Brain microvascular endothelial cell (primary cell): ENCODE results near the gene ENOX1.
A peak's percentile ranks its signal among the peaks of the same experiment; 100 is the strongest.

Experiments used
- DNase-seq: peaks from one replicate; pipeline ENCODE4 v3.0.0-alpha.2; 2020
- H3K27ac ChIP-seq: fragments of 250-450 bp; sonication (Bioruptor Pico); 2 replicates; pipeline ENCODE4 v1.5.1; 2020; ENCODE audit warnings: mild to moderate bottlenecking, moderate library complexity
- H3K27me3 ChIP-seq: fragments of 250-450 bp; sonication (Bioruptor Pico); replicated peaks from 2 replicates; pipeline ENCODE4 v1.5.1; 2020; ENCODE audit warnings: mild to moderate bottlenecking
- H3K36me3 ChIP-seq: fragments of 250-450 bp; sonication (Bioruptor Pico); replicated peaks from 2 replicates; pipeline ENCODE4 v1.5.1; 2020; ENCODE audit warnings: mild to moderate bottlenecking
- H3K4me3 ChIP-seq: 2 replicates; pipeline ENCODE4 v1.5.1; 2011; ENCODE audit warnings: low read depth, mild to moderate bottlenecking, control low read depth, low read length, moderate library complexity
- CTCF ChIP-seq: IDR thresholded peaks from 2 replicates; pipeline ENCODE4 v1.5.1; 2011; ENCODE audit warnings: low read depth, mild to moderate bottlenecking, moderate library complexity, low read length, control low read depth, inconsistent platforms; ENCODE audit errors: missing control alignments
- in situ Hi-C: cut with HindIII; loops from 2 replicates; pipeline ENCODE4 v1.10.0; 2017; ENCODE audit warnings: low sequenced_read_pairs, low pct_ligation_motif_present

Gene ENOX1

GRCh38 chr13:43792076-43792881, 5.5 kb upstream of the ENOX1 start:
- no peak overlapping the region for H3K4me3 ChIP-seq
- no peak for DNase-seq
- H3K27me3 ChIP-seq = no peaks in the 10 kb centered on the region
- no peak overlapping the region for H3K27ac ChIP-seq
- in situ Hi-C loops = no loop called here
- no peaks in the 10 kb centered on the region for H3K36me3 ChIP-seq
- peak; percentile 2 for TF ChIP-seq CTCF

DNA sequence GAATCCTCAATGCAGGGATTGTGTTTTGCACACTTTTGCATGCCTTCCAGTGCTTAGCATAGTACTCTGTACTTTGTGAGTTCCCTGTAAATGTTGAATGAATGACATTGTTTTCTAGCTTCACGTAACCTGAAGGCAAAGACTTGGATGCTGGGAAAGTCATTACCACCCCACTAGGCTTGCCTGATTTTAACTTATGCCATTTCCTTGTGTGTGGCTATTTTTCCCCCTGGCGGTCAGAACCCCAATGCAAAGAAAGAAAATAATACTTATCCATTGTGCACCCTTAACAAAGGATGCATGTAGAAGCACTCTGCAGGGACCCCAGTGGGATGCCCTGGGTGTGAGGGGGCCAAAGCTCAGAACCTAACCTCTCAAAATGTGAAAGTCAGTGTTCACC, 1.2 kb upstream of the ENOX1 start:
- TF ChIP-seq CTCF = peak; percentile 73
- no peak overlapping the region for H3K27ac ChIP-seq
- H3K4me3 ChIP-seq = peak overlapping the region; percentile 63
- in situ Hi-C loops = no loop called here
- no peaks in the 10 kb centered on the region for H3K27me3 ChIP-seq
- no peaks in the 10 kb centered on the region for H3K36me3 ChIP-seq
- peak; percentile 65 for DNase-seq

GRCh38 chr13:43787518-43787891, 733 bp upstream of the ENOX1 start:
- DNase-seq = no peak
- H3K27me3 ChIP-seq = no peaks in the 10 kb centered on the region
- no peak overlapping the region for H3K27ac ChIP-seq
- in situ Hi-C loops = no loop called here
- peak overlapping the region; percentile 63 for H3K4me3 ChIP-seq
- H3K36me3 ChIP-seq = no peaks in the 10 kb centered on the region
- TF ChIP-seq CTCF = no peak

- in situ Hi-C loops = no loop called here
Observed at GRCh38 chr13:43786472-43786765, 353 bp downstream of the ENOX1 start.

GRCh38 chr13:43785650-43786471, 911 bp downstream of the ENOX1 start:
- Histone ChIP-seq H3K4me3 (peak overlapping the region; percentile 63), H3K36me3 (no peaks in the 10 kb centered on the region), H3K27ac (no peak overlapping the region), H3K27me3 (no peaks in the 10 kb centered on the region)
- no peak for TF ChIP-seq CTCF
- DNase-seq = peak; percentile 73
- in situ Hi-C loops = no loop called here

More at GRCh38 chr13:43786472-43786765, 353 bp downstream of the ENOX1 start:
- peak overlapping the region; percentile 63 for H3K4me3 ChIP-seq
- DNase-seq = no peak
- no peaks in the 10 kb centered on the region for H3K36me3 ChIP-seq
- H3K27me3 ChIP-seq = no peaks in the 10 kb centered on the region
- H3K27ac ChIP-seq = peak overlapping the region; percentile 7
- no peak for TF ChIP-seq CTCF
